WTC11 (cell line): ENCODE measurements around the gene TNFRSF6B.

Source experiments
- ZNF281 ChIP-seq: sonication (generic); formaldehyde crosslinking; IDR thresholded peaks from 2 replicates; pipeline ENCODE4 v1.8.0; 2023; ENCODE audit warnings: mild to moderate bottlenecking, missing genetic modification reagents
- TF ChIP-seq, protein P1 (sequence below): fragments of 200-600 bp; IDR thresholded peaks from 2 replicates; pipeline ENCODE4 v1.8.0; 2022; ENCODE audit warnings: antibody characterized with exemption

GRCh38 chr20:63737695-63737944 lies 41.2 kb downstream of the TNFRSF6B start:
- TF ChIP-seq, protein P1, sequence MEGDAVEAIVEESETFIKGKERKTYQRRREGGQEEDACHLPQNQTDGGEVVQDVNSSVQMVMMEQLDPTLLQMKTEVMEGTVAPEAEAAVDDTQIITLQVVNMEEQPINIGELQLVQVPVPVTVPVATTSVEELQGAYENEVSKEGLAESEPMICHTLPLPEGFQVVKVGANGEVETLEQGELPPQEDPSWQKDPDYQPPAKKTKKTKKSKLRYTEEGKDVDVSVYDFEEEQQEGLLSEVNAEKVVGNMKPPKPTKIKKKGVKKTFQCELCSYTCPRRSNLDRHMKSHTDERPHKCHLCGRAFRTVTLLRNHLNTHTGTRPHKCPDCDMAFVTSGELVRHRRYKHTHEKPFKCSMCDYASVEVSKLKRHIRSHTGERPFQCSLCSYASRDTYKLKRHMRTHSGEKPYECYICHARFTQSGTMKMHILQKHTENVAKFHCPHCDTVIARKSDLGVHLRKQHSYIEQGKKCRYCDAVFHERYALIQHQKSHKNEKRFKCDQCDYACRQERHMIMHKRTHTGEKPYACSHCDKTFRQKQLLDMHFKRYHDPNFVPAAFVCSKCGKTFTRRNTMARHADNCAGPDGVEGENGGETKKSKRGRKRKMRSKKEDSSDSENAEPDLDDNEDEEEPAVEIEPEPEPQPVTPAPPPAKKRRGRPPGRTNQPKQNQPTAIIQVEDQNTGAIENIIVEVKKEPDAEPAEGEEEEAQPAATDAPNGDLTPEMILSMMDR, result no peak
- TF ChIP-seq ZNF281, result no peak
